ENCODE measurements around the gene CALHM5. TPM values are rescaled to one million over a fixed set of nuclear protein-coding genes. Genes with fewer than 3 reads are reported as not detected.
A peak's percentile ranks its signal among the peaks of the same experiment; 100 is the strongest.

The CALHM5 gene
- total RNA-seq, 1 experiment from 2014 or later = under 0.01 TPM

- H3K36me3 ChIP-seq (replicated peaks; ENCODE audit: control insufficient read depth, insufficient read depth, low read length) = no peaks in the 10 kb centered on the region
- DNase-seq = peak; percentile 5
- H3K4me3 ChIP-seq (ENCODE audit: insufficient read depth, low read depth, low read length) = no peak overlapping the region
- no peaks in the 10 kb centered on the region for H3K27me3 ChIP-seq (ENCODE audit: control insufficient read depth, insufficient read depth, low read length)
Observed at GRCh38 chr6:116524236-116524635, 12.8 kb downstream of the CALHM5 start.

GRCh38 chr6:116528133-116528532 is 16.7 kb downstream of the CALHM5 start:
- Histone ChIP-seq H3K36me3 (replicated peaks; ENCODE audit: control insufficient read depth, insufficient read depth, low read length) (no peaks in the 10 kb centered on the region), H3K4me3 (ENCODE audit: insufficient read depth, low read depth, low read length) (no peak overlapping the region), H3K27me3 (ENCODE audit: control insufficient read depth, insufficient read depth, low read length) (no peaks in the 10 kb centered on the region)
- DNase-seq = no peak

GRCh38 chr6:116528780-116529179 is 17.3 kb downstream of the CALHM5 start:
- no peaks in the 10 kb centered on the region for H3K36me3 ChIP-seq (replicated peaks; ENCODE audit: control insufficient read depth, insufficient read depth, low read length)
- H3K27me3 ChIP-seq (ENCODE audit: control insufficient read depth, insufficient read depth, low read length) = no peaks in the 10 kb centered on the region
- no peak overlapping the region for H3K4me3 ChIP-seq (ENCODE audit: insufficient read depth, low read depth, low read length)
- peak; percentile 19 for DNase-seq

GRCh38 chr6:116529466-116530290 is 18.2 kb downstream of the CALHM5 start:
- Histone ChIP-seq H3K36me3 (replicated peaks; ENCODE audit: control insufficient read depth, insufficient read depth, low read length) (no peaks in the 10 kb centered on the region), H3K4me3 (ENCODE audit: insufficient read depth, low read depth, low read length) (no peak overlapping the region), H3K27me3 (ENCODE audit: control insufficient read depth, insufficient read depth, low read length) (no peaks in the 10 kb centered on the region)
- DNase-seq = no peak

GRCh38 chr6:116530436-116530835 is 19.0 kb downstream of the CALHM5 start:
- Histone ChIP-seq H3K27me3 (ENCODE audit: control insufficient read depth, insufficient read depth, low read length) (no peaks in the 10 kb centered on the region), H3K36me3 (replicated peaks; ENCODE audit: control insufficient read depth, insufficient read depth, low read length) (no peaks in the 10 kb centered on the region), H3K4me3 (ENCODE audit: insufficient read depth, low read depth, low read length) (no peak overlapping the region)
- DNase-seq = no peak

GRCh38 chr6:116531675-116532570 is 20.5 kb downstream of the CALHM5 start:
- Histone ChIP-seq H3K36me3 (replicated peaks; ENCODE audit: control insufficient read depth, insufficient read depth, low read length) (no peaks in the 10 kb centered on the region), H3K27me3 (ENCODE audit: control insufficient read depth, insufficient read depth, low read length) (no peaks in the 10 kb centered on the region), H3K4me3 (ENCODE audit: insufficient read depth, low read depth, low read length) (no peak overlapping the region)
- peak; percentile 46 for DNase-seq

GRCh38 chr6:116533233-116533957 is 22.0 kb downstream of the CALHM5 start:
- Histone ChIP-seq H3K36me3 (replicated peaks; ENCODE audit: control insufficient read depth, insufficient read depth, low read length) (no peaks in the 10 kb centered on the region), H3K4me3 (ENCODE audit: insufficient read depth, low read depth, low read length) (no peak overlapping the region), H3K27me3 (ENCODE audit: control insufficient read depth, insufficient read depth, low read length) (no peaks in the 10 kb centered on the region)
- no peak for DNase-seq

GRCh38 chr6:116535109-116535508 is 23.7 kb downstream of the CALHM5 start:
- no peak for DNase-seq
- H3K36me3 ChIP-seq (replicated peaks; ENCODE audit: control insufficient read depth, insufficient read depth, low read length) = no peaks in the 10 kb centered on the region
- H3K27me3 ChIP-seq (ENCODE audit: control insufficient read depth, insufficient read depth, low read length) = no peaks in the 10 kb centered on the region
- H3K4me3 ChIP-seq (ENCODE audit: insufficient read depth, low read depth, low read length) = no peak overlapping the region

- Histone ChIP-seq H3K4me3 (ENCODE audit: insufficient read depth, low read depth, low read length) (no peak overlapping the region), H3K27me3 (ENCODE audit: control insufficient read depth, insufficient read depth, low read length) (no peaks in the 10 kb centered on the region), H3K36me3 (replicated peaks; ENCODE audit: control insufficient read depth, insufficient read depth, low read length) (no peaks in the 10 kb centered on the region)
- peak; percentile 20 for DNase-seq
Observed at GRCh38 chr6:116536216-116536621, 24.8 kb downstream of the CALHM5 start.

GRCh38 chr6:116542426-116542825 is 31.0 kb downstream of the CALHM5 start:
- Histone ChIP-seq H3K27me3 (ENCODE audit: control insufficient read depth, insufficient read depth, low read length) (no peaks in the 10 kb centered on the region), H3K36me3 (replicated peaks; ENCODE audit: control insufficient read depth, insufficient read depth, low read length) (no peaks in the 10 kb centered on the region), H3K4me3 (ENCODE audit: insufficient read depth, low read depth, low read length) (no peak overlapping the region)

GRCh38 chr6:116543149-116543548 is 31.7 kb downstream of the CALHM5 start:
- DNase-seq = no peak
- Histone ChIP-seq H3K4me3 (ENCODE audit: insufficient read depth, low read depth, low read length) (no peak overlapping the region), H3K27me3 (ENCODE audit: control insufficient read depth, insufficient read depth, low read length) (no peaks in the 10 kb centered on the region), H3K36me3 (replicated peaks; ENCODE audit: control insufficient read depth, insufficient read depth, low read length) (no peaks in the 10 kb centered on the region)

More at GRCh38 chr6:116542426-116542825, 31.0 kb downstream of the CALHM5 start:
- no peak for DNase-seq

- H3K36me3 ChIP-seq (replicated peaks; ENCODE audit: control insufficient read depth, insufficient read depth, low read length) = no peaks in the 10 kb centered on the region
- H3K4me3 ChIP-seq (ENCODE audit: insufficient read depth, low read depth, low read length) = no peak within 1 kb of the TSS
- no peak for DNase-seq
- no peaks in the 10 kb centered on the region for H3K27me3 ChIP-seq (ENCODE audit: control insufficient read depth, insufficient read depth, low read length)
Observed at GRCh38 chr6:116545651-116546050, 34.2 kb downstream of the CALHM5 start, which contains the start of gene TRAPPC3L. Gene TRAPPC3L, minus strand, starts transcription at chr6:116545684. Its CDS starts 170 bp downstream, at chr6:116545514.

GRCh38 chr6:116547358-116547757 is 35.9 kb downstream of the CALHM5 start:
- Histone ChIP-seq H3K36me3 (replicated peaks; ENCODE audit: control insufficient read depth, insufficient read depth, low read length) (no peaks in the 10 kb centered on the region), H3K27me3 (ENCODE audit: control insufficient read depth, insufficient read depth, low read length) (no peaks in the 10 kb centered on the region), H3K4me3 (ENCODE audit: insufficient read depth, low read depth, low read length) (no peak overlapping the region)
- no peak for DNase-seq

GRCh38 chr6:116550796-116551195 is 39.4 kb downstream of the CALHM5 start:
- Histone ChIP-seq H3K4me3 (ENCODE audit: insufficient read depth, low read depth, low read length) (no peak overlapping the region), H3K27me3 (ENCODE audit: control insufficient read depth, insufficient read depth, low read length) (no peaks in the 10 kb centered on the region), H3K36me3 (replicated peaks; ENCODE audit: control insufficient read depth, insufficient read depth, low read length) (no peaks in the 10 kb centered on the region)
- no peak for DNase-seq

Data from H7 (cell line).